HepG2 (cell line): ENCODE data around the gene MORN3. TPM values are rescaled to one million over a fixed set of nuclear protein-coding genes. Genes with fewer than 3 reads are reported as not detected.

Source experiments
- CHD2 ChIP-seq: IDR thresholded peaks from 2 replicates; pipeline ENCODE4 v1.6.1; 2011; ENCODE audit warnings: low read depth, low read length, improper control_type of control experiment
- HIVEP1 ChIP-seq: sonication (generic); formaldehyde crosslinking; IDR thresholded peaks from 2 replicates; pipeline ENCODE4 v1.4.0; 2020; ENCODE audit warnings: mild to moderate bottlenecking, missing genetic modification reagents
- HOXA9 ChIP-seq: sonication (generic); formaldehyde crosslinking; IDR thresholded peaks from 2 replicates; pipeline ENCODE4 v1.8.1; 2022; ENCODE audit warnings: missing genetic modification reagents, mild to moderate bottlenecking, moderate library complexity, borderline replicate concordance
- JUN ChIP-seq: sonication (generic); formaldehyde crosslinking; IDR thresholded peaks from 2 replicates; pipeline ENCODE4 v1.4.0; 2020; ENCODE audit warnings: mild to moderate bottlenecking, missing genetic modification reagents
- MEF2D ChIP-seq: sonication (generic); formaldehyde crosslinking; IDR thresholded peaks from 2 replicates; pipeline ENCODE4 v1.5.1; 2020; ENCODE audit warnings: mild to moderate bottlenecking, missing genetic modification reagents
- NFE2L2 ChIP-seq: fragments of 150-350 bp; IDR thresholded peaks from 2 replicates; pipeline ENCODE4 v1.6.1; 2014; ENCODE audit warnings: low read length
- PAX8 ChIP-seq: sonication (generic); formaldehyde crosslinking; IDR thresholded peaks from 2 replicates; pipeline ENCODE4 v1.8.0; 2022; ENCODE audit warnings: mild to moderate bottlenecking, missing genetic modification reagents, borderline replicate concordance
- RAD21 ChIP-seq: fragments of 450-650 bp; formaldehyde crosslinking; IDR thresholded peaks from 2 replicates; pipeline ENCODE4 v1.5.0; 2020; ENCODE audit warnings: mild to moderate bottlenecking
- RFX1 ChIP-seq: fragments of 450-650 bp; IDR thresholded peaks from 2 replicates; pipeline ENCODE4 v1.6.1; 2017
- SP1 ChIP-seq, 2 experiments: fragments of 450-650 bp in 1 of 2; sonication (generic) in 1 of 2; formaldehyde crosslinking in 1 of 2; IDR thresholded peaks; 2 replicates each; pipeline versions ENCODE4 v1.4.0 to v1.6.1; 2016 to 2020; ENCODE audit warnings: missing genetic modification reagents in 1 of 2
- ZFP90 ChIP-seq: sonication (generic); formaldehyde crosslinking; IDR thresholded peaks from 2 replicates; pipeline ENCODE4 v1.8.0; 2022; ENCODE audit warnings: missing genetic modification reagents, mild to moderate bottlenecking, inconsistent platforms, borderline replicate concordance
- ZKSCAN8 ChIP-seq: IDR thresholded peaks from 2 replicates; pipeline ENCODE4 v1.6.1; 2016; ENCODE audit warnings: borderline replicate concordance, missing genetic modification reagents, missing compliant biosample characterization
- ZMYM4 ChIP-seq: sonication (generic); formaldehyde crosslinking; IDR thresholded peaks from 2 replicates; pipeline ENCODE4 v1.8.1; 2023; ENCODE audit warnings: mild to moderate bottlenecking, missing genetic modification reagents
- ZNF124 ChIP-seq: sonication (generic); formaldehyde crosslinking; IDR thresholded peaks from 2 replicates; pipeline ENCODE4 v1.4.0; 2020; ENCODE audit warnings: missing genetic modification reagents
- ZNF136 ChIP-seq: sonication (generic); formaldehyde crosslinking; IDR thresholded peaks from 2 replicates; pipeline ENCODE4 v1.8.1; 2022; ENCODE audit warnings: low read depth, mild to moderate bottlenecking, moderate library complexity, missing genetic modification reagents
- ZNF180 ChIP-seq: sonication (generic); formaldehyde crosslinking; IDR thresholded peaks from 2 replicates; pipeline ENCODE4 v1.4.0; 2020; ENCODE audit warnings: low read depth, missing genetic modification reagents, borderline replicate concordance
- ZNF260 ChIP-seq: sonication (generic); formaldehyde crosslinking; IDR thresholded peaks from 2 replicates; pipeline ENCODE4 v1.4.0; 2020; ENCODE audit warnings: missing genetic modification reagents, low read depth, mild to moderate bottlenecking, borderline replicate concordance
- ZNF468 ChIP-seq: sonication (generic); formaldehyde crosslinking; IDR thresholded peaks from 2 replicates; pipeline ENCODE4 v1.8.0; 2022; ENCODE audit warnings: mild to moderate bottlenecking, moderate library complexity, missing genetic modification reagents
- ZNF547 ChIP-seq: sonication (generic); formaldehyde crosslinking; IDR thresholded peaks from 2 replicates; pipeline ENCODE4 v1.5.1; 2020; ENCODE audit warnings: mild to moderate bottlenecking, missing genetic modification reagents
- ZNF556 ChIP-seq: sonication (generic); formaldehyde crosslinking; IDR thresholded peaks from 2 replicates; pipeline ENCODE4 v1.4.0; 2020; ENCODE audit warnings: mild to moderate bottlenecking, missing genetic modification reagents, borderline replicate concordance
- ZNF619 ChIP-seq: sonication (generic); formaldehyde crosslinking; IDR thresholded peaks from 2 replicates; pipeline ENCODE4 v1.4.0; 2020; ENCODE audit warnings: mild to moderate bottlenecking, missing genetic modification reagents
- ZNF703 ChIP-seq: sonication (generic); formaldehyde crosslinking; IDR thresholded peaks from 2 replicates; pipeline ENCODE4 v1.5.1; 2020; ENCODE audit warnings: missing genetic modification reagents, mild to moderate bottlenecking, moderate library complexity, borderline replicate concordance
- ZNF782 ChIP-seq: sonication (generic); formaldehyde crosslinking; IDR thresholded peaks from 2 replicates; pipeline ENCODE4 v1.4.0; 2020; ENCODE audit warnings: missing genetic modification reagents, mild to moderate bottlenecking, borderline replicate concordance
- ZNF879 ChIP-seq: sonication (generic); formaldehyde crosslinking; IDR thresholded peaks from 2 replicates; pipeline ENCODE4 v1.8.1; 2023; ENCODE audit warnings: missing genetic modification reagents
- polyA plus RNA-seq, 8 experiments: library from polyadenylated mRNA; depleted of rRNA in 3 of 8; stranded (reverse) in 7 of 8; unstranded in 1 of 8; fragments of >200 nt; fragmentation: Illumina TruSeq in 4 of 8; extraction: Trizol in 4 of 8; gene quantifications; 2 replicates each; pipeline versions ENCODE4 v1.2.1 to v1.2.3, GENCODE V29; 2011 to 2016; ENCODE audit warnings: low read depth in 4 of 8, missing spikeins in 1 of 8, mixed read lengths in 1 of 8; ENCODE audit not compliant: insufficient read depth in 1 of 8
- total RNA-seq, 5 experiments: library from RNA; depleted of rRNA; stranded (reverse); fragments of >200 nt; fragmentation: Illumina TruSeq; extraction: Trizol; gene quantifications; 2 replicates each; pipeline ENCODE4 v1.2.3, GENCODE V29; 2016; ENCODE audit warnings: low read depth in 1 of 5
- TF ChIP-seq, protein P1 (sequence below): sonication (generic); formaldehyde crosslinking; IDR thresholded peaks from 2 replicates; pipeline ENCODE4 v1.5.1; 2020; ENCODE audit warnings: missing genetic modification reagents, mild to moderate bottlenecking, borderline replicate concordance
- TF ChIP-seq, protein P2 (sequence below): IDR thresholded peaks from 2 replicates; pipeline ENCODE4 v1.6.1; 2012; ENCODE audit warnings: inconsistent platforms
- TF ChIP-seq, protein P3 (sequence below): sonication (generic); IDR thresholded peaks from 2 replicates; pipeline ENCODE4 v1.6.1; 2016; ENCODE audit warnings: low read depth, borderline replicate concordance
- TF ChIP-seq, protein P4 (sequence below): sonication (generic); formaldehyde crosslinking; IDR thresholded peaks from 2 replicates; pipeline ENCODE4 v1.4.0; 2020; ENCODE audit warnings: mild to moderate bottlenecking, missing genetic modification reagents
- TF ChIP-seq, protein P5 (sequence below): sonication (generic); formaldehyde crosslinking; IDR thresholded peaks from 2 replicates; pipeline ENCODE4 v1.8.0; 2022; ENCODE audit warnings: mild to moderate bottlenecking, missing genetic modification reagents, moderate library complexity

MORN3 gene
- total and polyA plus RNA-seq, 2 of the 13 experiments (the other 11 are each of a cell fraction or from before 2014, with no cell fraction given) = 1.1 to 2.0 TPM

DNA sequence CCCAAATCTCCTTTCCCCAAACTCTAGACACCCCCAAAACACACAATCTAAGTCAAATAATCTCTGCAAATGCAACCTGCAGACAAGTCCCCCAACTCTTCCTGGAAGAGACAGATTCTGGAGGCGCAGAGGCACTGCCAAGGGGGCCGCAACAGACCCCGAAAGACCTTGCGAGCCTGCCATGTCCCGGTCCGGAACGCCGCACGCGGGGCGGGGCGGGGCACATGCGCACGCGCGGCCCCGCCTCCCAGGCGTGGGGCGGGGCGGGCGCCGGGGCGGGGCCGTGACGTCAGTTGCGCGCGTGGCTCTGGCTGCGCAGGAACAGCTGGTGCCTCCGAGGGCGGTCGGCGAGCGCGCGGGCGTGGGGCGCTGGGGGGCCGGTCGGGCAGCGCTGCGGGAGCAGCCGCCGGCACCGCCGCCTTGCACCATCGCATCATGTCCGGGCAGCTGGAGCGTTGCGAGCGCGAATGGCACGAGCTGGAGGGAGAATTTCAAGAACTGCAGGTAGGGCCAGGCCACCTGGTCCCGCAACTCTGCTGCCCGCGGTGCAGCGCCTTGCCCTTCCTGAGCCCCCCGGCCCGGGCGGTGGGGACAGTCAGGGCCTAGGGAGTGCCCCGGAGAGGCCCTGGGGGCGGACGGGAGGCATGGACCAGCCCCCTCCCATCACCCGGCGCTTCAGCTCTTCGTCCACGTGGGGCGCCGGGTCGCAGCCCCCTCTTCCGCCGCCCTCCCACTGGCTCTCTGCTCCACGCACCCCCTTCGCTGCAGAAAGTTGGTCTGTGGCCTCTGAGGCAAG is 43.2 kb upstream of the MORN3 start, which contains the start of gene TMEM120B (continued):
- TF ChIP-seq ZNF556 (CRISPR knock-in tag) (no peak), NFE2L2 (no peak), ZNF879 (CRISPR knock-in tag) (no peak), JUN (CRISPR knock-in tag) (no peak), PAX8 (CRISPR knock-in tag) (0 out of 2 replicates have a peak, but pooled peaks have one; percentile 39), ZMYM4 (CRISPR knock-in tag) (peak; percentile 49; the same call in 1 of the 2 replicates), ZNF180 (CRISPR knock-in tag) (no peak), SP1 (IDR thresholded peaks at IDR 0.05) (no peak), SP1 (CRISPR knock-in tag; IDR thresholded peaks at IDR 0.05) (peak; percentile 58), ZKSCAN8 (0 out of 2 replicates have a peak, but pooled peaks have one; percentile 4), MEF2D (no peak), CHD2 (no peak), ZFP90 (CRISPR knock-in tag) (no peak), ZNF782 (no peak), RFX1 (no peak), RAD21 (CRISPR knock-in tag) (peak; percentile 39; the same call in 1 of the 2 replicates), ZNF260 (no peak), ZNF619 (no peak), ZNF547 (CRISPR knock-in tag) (peak; percentile 39; the same call in 1 of the 2 replicates), ZNF136 (CRISPR knock-in tag) (no peak), ZNF124 (CRISPR knock-in tag) (no peak), ZNF703 (no peak), HOXA9 (CRISPR knock-in tag) (0 out of 2 replicates have a peak, but pooled peaks have one; percentile 63), ZNF468 (no peak), HIVEP1 (CRISPR knock-in tag) (no peak)
- TF ChIP-seq, protein P1, sequence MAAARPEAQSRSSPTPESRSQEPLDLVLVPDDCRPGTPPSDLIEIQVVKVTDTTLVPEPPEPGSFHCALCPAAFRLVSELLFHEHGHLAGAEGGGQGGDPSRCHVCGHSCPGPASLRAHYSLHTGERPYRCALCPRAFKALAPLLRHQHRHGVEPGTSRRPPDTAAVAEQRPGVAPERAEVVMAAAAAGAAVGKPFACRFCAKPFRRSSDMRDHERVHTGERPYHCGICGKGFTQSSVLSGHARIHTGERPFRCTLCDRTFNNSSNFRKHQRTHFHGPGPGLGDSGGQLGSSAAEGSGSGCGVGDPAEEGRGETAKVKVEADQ (CRISPR knock-in tag) = no peak
- TF ChIP-seq, protein P2, sequence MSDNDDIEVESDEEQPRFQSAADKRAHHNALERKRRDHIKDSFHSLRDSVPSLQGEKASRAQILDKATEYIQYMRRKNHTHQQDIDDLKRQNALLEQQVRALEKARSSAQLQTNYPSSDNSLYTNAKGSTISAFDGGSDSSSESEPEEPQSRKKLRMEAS = peak; percentile 71
- TF ChIP-seq, protein P3, sequence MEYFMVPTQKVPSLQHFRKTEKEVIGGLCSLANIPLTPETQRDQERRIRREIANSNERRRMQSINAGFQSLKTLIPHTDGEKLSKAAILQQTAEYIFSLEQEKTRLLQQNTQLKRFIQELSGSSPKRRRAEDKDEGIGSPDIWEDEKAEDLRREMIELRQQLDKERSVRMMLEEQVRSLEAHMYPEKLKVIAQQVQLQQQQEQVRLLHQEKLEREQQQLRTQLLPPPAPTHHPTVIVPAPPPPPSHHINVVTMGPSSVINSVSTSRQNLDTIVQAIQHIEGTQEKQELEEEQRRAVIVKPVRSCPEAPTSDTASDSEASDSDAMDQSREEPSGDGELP = peak; percentile 85; the same call in 1 of the 2 replicates
- TF ChIP-seq, protein P4, sequence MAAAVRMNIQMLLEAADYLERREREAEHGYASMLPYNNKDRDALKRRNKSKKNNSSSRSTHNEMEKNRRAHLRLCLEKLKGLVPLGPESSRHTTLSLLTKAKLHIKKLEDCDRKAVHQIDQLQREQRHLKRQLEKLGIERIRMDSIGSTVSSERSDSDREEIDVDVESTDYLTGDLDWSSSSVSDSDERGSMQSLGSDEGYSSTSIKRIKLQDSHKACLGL (CRISPR knock-in tag) = 0 out of 2 replicates have a peak, but pooled peaks have one; percentile 16
- TF ChIP-seq, protein P5, sequence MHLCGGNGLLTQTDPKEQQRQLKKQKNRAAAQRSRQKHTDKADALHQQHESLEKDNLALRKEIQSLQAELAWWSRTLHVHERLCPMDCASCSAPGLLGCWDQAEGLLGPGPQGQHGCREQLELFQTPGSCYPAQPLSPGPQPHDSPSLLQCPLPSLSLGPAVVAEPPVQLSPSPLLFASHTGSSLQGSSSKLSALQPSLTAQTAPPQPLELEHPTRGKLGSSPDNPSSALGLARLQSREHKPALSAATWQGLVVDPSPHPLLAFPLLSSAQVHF (CRISPR knock-in tag) = no peak
